Measurements from ENCODE around the gene RMRP.
A peak's percentile ranks its signal among the peaks of the same experiment; 100 is the strongest.

RMRP gene

DNA sequence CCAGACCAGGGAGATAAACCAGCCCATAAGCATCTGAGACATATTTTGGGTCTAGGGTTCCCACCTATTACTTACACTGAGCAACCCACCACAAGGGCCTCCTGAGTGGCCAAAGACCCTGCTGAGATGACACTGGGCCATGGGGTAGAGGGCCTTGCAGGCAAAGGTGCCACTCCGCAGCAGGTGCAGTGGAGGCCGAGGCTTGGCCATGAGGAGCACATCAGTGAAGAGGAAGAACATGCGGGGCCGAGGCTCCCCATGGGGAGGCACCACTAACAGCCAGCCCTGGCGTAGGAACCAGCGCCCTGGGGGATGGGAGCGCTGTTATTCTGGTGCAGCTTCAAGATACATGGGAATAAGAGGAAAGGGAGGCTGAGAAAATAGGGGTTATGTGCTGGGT lies 4.6 kb upstream of the RMRP start:
- no peak for DNase-seq (ENCODE audit: low spot score in 2 of 2)
- Mint-ChIP-seq H3K27ac (peak overlapping the region; percentile 100), H3K4me3 (peak overlapping the region; percentile 89), H3K36me3 (peaks cover 61% of the 10 kb centered on the region), H3K9me3 (no peaks in the 10 kb centered on the region), H3K4me1 (peaks cover 70% of the 10 kb centered on the region)
- no peak for ATAC-seq

DNA sequence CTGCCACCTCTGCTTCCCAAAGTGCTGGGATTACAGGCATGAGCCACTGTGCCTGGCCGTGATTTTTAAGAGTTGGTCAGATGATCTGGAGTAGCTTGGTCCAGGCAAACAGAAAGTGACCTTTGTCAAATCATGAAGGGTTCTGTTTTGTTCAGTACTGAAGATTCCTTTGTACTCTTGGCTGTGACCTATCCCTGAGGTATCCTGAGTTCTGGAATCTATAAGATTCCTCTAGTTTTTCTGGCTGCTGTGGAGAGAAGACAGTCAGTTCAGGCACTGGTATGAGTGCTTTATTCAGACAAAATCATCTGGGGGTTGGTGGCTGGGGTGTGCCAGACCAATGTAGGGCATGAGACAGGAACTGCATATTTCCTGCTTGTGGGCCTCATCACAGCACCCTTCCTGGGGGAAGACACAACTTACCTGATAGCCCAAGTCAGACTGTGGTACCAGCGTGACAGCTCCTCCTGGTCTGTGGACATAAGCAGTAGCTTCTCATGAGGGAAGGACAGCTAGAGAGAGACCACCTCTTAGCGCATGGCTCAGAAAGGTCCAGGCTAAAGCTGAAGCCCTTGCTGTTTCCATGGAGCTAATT lies 4.0 kb upstream of the RMRP start:
- DNase-seq (ENCODE audit: low spot score in 2 of 2) (no peak), ATAC-seq (no peak)
- H3K4me3 Mint-ChIP-seq: peak overlapping the region; percentile 89
- peaks cover 76% of the 10 kb centered on the region for H3K4me1 Mint-ChIP-seq
- H3K27ac Mint-ChIP-seq: peak overlapping the region; percentile 100
- peaks cover 67% of the 10 kb centered on the region for H3K36me3 Mint-ChIP-seq
- no peaks in the 10 kb centered on the region for H3K9me3 Mint-ChIP-seq

DNA sequence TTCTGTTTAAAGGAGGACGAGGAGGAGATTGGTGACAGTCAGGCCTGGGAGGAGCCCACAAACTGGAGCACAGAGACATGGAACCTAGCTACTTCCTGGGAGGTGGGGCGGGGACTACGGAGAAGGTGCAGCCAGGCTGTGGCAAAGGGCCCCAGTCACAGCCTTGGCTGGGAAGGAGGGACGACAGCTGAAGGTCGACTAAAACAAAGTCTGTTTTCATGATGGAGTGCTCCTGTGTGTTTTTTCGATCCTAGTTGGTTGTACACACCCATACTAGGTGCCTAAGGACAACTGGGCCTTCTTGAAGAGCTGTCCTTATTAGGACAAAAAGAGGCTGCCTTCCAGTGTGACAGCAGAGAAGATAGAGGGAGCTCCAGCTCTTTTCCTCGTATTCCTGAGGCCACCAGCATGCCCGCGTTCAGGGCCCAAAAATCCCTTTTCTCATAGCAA lies 3.2 kb upstream of the RMRP start:
- Mint-ChIP-seq H3K4me3 (peak overlapping the region; percentile 89), H3K27ac (peak overlapping the region; percentile 100), H3K9me3 (no peaks in the 10 kb centered on the region), H3K4me1 (peaks cover 84% of the 10 kb centered on the region), H3K36me3 (peaks cover 76% of the 10 kb centered on the region)
- DNase-seq (ENCODE audit: low spot score in 2 of 2) (no peak), ATAC-seq (no peak)

DNA sequence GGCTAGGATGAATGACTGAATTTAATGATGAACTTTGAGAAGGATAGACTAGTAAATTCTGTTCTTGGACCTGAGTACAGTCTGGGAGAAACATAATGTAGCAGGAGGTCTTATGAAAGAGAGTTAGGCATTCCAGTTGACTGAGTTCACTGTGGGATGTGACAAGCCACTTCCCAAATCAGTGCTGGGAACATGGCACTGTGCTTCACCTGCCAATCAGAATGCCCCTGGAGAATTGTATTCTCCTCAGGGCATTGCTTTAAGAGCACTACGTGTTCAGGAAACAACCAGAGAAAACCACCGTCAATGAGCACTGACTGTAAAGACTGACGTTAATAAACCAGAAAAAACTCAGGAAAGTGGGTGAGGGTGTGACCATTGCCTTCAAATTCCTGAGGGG lies 1.5 kb upstream of the RMRP start:
- ATAC-seq (no peak), DNase-seq (ENCODE audit: low spot score in 2 of 2) (no peak)
- Mint-ChIP-seq H3K27ac (peak overlapping the region; percentile 100), H3K36me3 (peaks cover 80% of the 10 kb centered on the region), H3K4me3 (peak overlapping the region; percentile 89), H3K4me1 (peaks cover 77% of the 10 kb centered on the region), H3K9me3 (no peaks in the 10 kb centered on the region)

DNA sequence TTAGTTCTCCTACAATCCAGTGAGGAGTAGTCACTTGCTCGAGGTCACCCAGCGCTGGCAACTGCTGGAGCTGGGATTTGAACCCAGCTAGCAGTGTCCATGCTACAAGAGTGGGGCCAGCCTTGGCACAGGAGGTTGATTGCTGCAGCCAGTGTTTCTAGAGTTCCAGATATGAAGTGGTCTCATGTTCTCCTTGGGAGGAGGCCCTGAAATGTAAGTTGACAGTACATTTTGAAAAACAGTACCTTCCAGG lies 1.1 kb upstream of the RMRP start:
- DNase-seq (ENCODE audit: low spot score in 2 of 2): no peak

DNA sequence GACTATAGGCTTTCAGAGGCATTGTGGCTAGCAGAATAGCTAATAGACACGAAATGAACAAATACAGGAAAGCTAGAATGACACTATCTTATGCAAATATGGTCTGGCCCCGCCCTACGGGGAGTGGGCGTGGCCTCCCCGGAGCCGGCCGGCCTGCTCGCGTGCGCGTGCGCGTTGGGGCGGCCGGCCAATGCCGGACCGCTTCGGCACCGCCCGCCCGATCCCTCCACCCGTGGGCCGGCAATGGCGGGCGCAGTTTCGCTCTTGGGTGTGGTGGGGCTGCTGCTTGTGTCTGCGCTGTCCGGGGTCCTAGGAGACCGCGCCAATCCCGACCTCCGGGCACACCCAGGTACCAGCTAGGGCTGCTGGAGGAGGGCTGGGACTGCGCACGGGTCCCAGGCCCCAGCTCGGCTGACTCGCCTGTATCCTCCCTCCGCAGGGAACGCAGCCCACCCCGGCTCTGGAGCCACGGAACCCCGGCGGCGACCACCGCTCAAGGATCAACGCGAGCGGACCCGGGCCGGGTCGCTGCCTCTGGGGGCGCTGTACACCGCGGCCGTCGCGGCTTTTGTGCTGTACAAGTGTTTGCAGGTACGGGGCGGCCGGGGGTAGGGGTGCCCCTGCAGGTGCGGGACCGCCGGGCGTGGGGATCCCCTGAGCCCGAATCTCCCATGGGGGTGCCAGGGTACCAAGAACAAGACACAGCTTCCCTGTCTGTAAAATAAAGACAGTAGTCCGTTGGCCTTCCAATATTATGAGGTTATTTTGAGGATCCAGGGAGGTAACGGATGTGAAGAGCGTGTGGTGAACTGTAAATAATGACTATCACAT lies 533 bp upstream of the RMRP start, which contains the start of gene CCDC107:
Gene CCDC107 (plus strand): TSS at position 156 of the 831 bp plus-strand sequence. CDS start 88 bp downstream, at position 244.
- Mint-ChIP-seq H3K27ac (peak within 1 kb of the TSS; percentile 100), H3K4me1 (peaks cover 69% of the 10 kb centered on the region), H3K36me3 (peaks cover 71% of the 10 kb centered on the region), H3K4me3 (peak within 1 kb of the TSS; percentile 89), H3K9me3 (no peaks in the 10 kb centered on the region)
- DNase-seq (ENCODE audit: low spot score in 2 of 2) (peak; percentile 88 to 93), ATAC-seq (peak; percentile 74)

More for the DNA sequence above, 1.1 kb upstream of the RMRP start:
- peaks cover 76% of the 10 kb centered on the region for H3K36me3 Mint-ChIP-seq
- peaks cover 73% of the 10 kb centered on the region for H3K4me1 Mint-ChIP-seq
- ATAC-seq: no peak
- H3K4me3 Mint-ChIP-seq: peak overlapping the region; percentile 89
- H3K27ac Mint-ChIP-seq: peak overlapping the region; percentile 100
- no peaks in the 10 kb centered on the region for H3K9me3 Mint-ChIP-seq

DNA sequence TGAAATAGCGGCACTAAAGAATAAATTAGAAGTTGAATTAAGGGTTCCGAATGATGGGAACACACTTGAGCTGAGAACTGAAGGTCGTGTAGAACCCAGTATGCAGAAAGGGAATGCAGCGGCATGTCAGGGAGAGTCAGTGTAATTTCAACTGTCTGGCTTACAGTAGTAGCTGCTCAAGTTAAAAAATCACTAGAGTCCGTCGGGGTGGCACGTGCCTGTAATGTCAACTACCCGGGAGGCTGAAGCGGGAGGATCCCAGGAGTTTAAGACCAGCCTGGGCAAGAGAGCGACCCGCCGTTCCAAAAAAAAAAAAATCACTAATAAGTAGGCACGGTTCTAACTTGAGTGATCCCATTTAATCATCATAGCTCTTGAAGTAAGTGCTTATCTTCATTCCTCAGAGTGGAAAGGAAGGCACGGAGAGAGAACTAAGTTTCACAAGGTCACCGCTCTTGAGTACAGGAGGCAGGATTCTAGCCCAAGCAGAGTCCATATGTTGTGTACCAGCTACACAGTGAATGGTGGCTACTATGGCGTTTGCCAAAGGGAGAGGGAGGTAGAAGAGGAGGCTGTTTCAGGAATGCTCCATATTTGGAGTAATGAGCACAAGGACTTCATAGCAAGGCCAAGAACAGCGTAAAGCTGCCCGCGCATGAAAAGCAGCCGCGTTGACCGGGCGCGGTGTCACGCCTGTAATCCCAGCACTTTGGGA lies 831 bp downstream of the RMRP start:
- Mint-ChIP-seq H3K4me1 (peaks cover 60% of the 10 kb centered on the region), H3K4me3 (peak overlapping the region; percentile 89), H3K9me3 (no peaks in the 10 kb centered on the region), H3K27ac (peak overlapping the region; percentile 100), H3K36me3 (peaks cover 64% of the 10 kb centered on the region)
- DNase-seq (ENCODE audit: low spot score in 2 of 2) (no peak), ATAC-seq (no peak)

DNA sequence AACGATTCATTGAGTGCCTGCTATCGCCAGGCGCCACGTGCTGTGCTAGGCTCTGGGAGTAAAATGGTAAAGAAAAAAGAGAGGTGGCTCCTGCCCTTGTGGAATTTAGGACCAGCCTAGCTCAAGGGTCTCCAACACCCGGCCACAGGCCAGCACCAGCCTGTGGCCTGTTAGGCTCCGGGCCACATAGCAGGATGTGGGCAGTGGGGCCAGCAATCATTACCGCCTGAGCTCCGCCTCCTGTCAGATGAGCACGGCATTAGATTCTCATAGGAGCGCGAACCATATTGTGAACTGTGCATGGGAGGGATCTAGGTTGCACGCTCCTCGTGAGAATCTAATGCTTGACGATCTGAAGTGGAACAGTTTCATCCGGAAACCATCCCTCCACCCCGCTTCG lies 1.5 kb downstream of the RMRP start:
- peaks cover 57% of the 10 kb centered on the region for H3K36me3 Mint-ChIP-seq
- H3K4me1 Mint-ChIP-seq: peaks cover 62% of the 10 kb centered on the region
- peak overlapping the region; percentile 89 for H3K4me3 Mint-ChIP-seq
- no peak for ATAC-seq
- H3K9me3 Mint-ChIP-seq: no peaks in the 10 kb centered on the region
- H3K27ac Mint-ChIP-seq: peak overlapping the region; percentile 100
- DNase-seq (ENCODE audit: low spot score in 2 of 2): no peak

DNA sequence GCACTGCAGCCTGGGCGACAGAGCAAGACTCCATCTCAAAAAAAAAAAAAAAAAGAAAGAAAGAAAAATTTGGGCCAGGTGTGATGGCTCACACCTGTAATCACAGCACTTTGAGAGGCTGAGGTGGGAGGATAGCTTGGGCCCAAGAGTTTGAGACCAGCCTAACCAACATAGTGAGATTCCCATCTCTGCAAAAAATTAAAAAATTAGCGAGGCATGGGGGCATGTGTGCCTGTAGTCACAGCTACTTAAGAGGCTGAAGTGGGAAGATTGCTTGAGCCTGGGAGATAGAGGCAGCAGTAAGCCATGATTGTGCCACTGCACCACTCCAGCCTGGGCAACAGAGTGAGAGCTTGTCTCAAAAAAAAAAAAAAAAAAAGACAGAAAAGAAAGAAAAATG lies 4.2 kb downstream of the RMRP start:
- H3K9me3 Mint-ChIP-seq: no peaks in the 10 kb centered on the region
- H3K4me1 Mint-ChIP-seq: peaks cover 54% of the 10 kb centered on the region
- DNase-seq (ENCODE audit: low spot score in 2 of 2) (no peak), ATAC-seq (no peak)
- no peak overlapping the region for H3K4me3 Mint-ChIP-seq
- H3K27ac Mint-ChIP-seq: peak overlapping the region; percentile 45
- H3K36me3 Mint-ChIP-seq: peaks cover 39% of the 10 kb centered on the region

DNA sequence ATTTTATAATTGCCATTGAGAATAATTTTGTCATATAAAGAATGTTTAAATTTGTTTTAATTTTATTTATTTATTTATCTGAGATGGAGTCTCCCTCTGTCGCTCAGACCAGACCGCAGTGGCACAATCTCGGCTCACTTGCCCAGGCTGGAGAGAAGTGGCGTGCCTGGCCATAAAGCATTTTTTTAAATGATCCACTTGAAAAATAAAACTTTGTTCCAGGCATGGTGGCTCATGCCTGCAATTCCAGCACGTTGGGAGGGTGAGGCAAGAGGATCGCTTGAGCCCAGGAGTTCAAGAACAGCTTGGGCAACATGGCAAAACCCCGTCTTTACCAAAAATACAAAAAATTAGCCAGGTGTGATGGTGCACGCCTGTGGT lies 5.0 kb downstream of the RMRP start:
- Mint-ChIP-seq H3K4me3 (no peak overlapping the region), H3K36me3 (peaks cover 33% of the 10 kb centered on the region), H3K9me3 (no peaks in the 10 kb centered on the region), H3K27ac (no peak overlapping the region), H3K4me1 (peaks cover 58% of the 10 kb centered on the region)
- ATAC-seq (no peak), DNase-seq (ENCODE audit: low spot score in 2 of 2) (no peak)

DNA sequence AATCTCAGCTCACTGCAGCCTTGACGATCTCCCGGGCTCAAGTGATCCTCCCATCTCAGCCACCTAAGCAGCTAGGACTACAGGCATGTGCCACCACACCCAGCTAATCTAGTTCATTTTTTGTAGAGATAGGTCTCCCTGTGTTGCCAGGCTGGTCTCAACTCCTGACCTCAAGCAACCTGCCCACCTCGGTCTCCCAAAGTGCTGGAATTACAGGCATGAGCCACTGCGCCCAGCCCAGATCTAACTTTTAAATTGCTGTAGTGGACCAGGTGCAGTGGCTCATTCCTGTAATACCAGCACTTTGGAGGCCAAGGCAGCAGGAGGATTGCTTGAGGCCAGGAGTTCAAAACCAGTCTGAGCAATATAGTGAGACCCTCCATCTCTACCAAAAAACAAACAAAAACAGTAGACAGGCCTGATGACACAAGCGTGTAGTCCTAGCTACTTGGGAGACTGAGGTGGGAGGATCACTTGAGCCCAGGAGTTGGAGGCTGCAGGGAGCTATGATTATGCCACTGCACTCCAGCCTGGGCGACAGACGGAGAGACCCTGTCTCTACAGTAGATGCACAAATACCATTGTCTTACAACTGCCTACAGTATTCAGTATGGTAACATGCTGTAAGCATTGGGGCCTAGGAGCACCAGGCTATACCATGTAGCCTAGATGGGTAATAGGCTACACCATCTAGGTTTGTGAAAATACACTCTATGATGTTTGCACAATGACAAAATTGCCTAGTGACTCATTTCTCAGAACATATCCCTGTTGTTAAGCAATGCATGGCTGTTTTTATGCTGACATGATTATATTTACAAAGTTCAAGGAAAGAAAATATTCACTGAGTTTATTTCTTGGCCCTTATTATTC lies 5.6 kb downstream of the RMRP start:
- Mint-ChIP-seq H3K36me3 (peaks cover 32% of the 10 kb centered on the region), H3K4me1 (peaks cover 58% of the 10 kb centered on the region), H3K27ac (peak overlapping the region; percentile 96), H3K9me3 (no peaks in the 10 kb centered on the region), H3K4me3 (peak overlapping the region; percentile 89)
- ATAC-seq (peak; percentile 4), DNase-seq (ENCODE audit: low spot score in 2 of 2) (no peak)

DNA sequence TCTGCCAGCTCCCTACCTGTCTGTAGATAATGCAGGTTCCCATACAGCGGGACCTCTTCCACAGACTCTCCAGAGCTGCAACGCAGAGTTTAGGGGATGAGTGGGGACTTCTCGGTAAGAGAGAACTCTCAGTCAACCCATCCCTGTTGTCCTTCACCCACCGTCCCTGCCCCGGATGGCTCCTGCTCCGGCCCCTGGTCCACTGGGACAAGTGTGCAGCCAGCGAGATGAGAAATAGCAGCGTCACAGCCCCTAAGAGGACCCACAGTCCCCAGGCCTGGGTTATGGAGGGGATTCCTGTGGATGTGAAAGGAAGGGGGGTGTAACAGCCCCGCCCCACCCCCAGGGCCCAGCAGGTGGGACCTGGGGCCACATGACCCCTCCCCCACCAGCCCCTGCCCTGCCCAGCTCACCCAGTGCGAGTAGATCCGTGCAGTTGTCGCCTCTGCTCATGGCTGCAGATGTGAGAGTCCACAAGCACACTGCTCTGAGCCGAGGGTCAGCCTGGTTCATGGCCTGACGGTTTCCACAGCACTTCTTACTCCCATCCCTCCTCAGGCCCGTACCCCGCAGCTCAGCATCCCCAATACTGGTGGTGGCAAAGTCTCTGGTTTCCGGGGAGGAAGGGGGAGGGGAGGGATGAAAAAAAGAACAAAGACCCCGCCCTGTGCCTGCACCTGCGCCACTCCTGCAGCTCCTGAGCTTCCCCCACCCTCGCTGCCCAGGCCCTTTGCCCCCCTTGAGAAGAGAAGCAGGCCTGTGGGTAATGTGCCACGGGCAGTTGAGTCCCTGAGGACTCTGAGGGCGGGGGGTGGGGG lies 7.3 kb downstream of the RMRP start, which contains the start of gene SIT1:
Gene SIT1 (minus strand): TSS at position 591 of the 818 bp plus-strand sequence. CDS start 78 bp downstream, at position 513.
- Mint-ChIP-seq H3K36me3 (peaks cover 33% of the 10 kb centered on the region), H3K4me1 (peaks cover 51% of the 10 kb centered on the region), H3K27ac (peak within 1 kb of the TSS; percentile 96), H3K4me3 (peak within 1 kb of the TSS; percentile 89), H3K9me3 (no peaks in the 10 kb centered on the region)
- ATAC-seq (peak; percentile 24), DNase-seq (ENCODE audit: low spot score in 2 of 2) (peak in 1 of 2 donors; percentile 72)

DNA sequence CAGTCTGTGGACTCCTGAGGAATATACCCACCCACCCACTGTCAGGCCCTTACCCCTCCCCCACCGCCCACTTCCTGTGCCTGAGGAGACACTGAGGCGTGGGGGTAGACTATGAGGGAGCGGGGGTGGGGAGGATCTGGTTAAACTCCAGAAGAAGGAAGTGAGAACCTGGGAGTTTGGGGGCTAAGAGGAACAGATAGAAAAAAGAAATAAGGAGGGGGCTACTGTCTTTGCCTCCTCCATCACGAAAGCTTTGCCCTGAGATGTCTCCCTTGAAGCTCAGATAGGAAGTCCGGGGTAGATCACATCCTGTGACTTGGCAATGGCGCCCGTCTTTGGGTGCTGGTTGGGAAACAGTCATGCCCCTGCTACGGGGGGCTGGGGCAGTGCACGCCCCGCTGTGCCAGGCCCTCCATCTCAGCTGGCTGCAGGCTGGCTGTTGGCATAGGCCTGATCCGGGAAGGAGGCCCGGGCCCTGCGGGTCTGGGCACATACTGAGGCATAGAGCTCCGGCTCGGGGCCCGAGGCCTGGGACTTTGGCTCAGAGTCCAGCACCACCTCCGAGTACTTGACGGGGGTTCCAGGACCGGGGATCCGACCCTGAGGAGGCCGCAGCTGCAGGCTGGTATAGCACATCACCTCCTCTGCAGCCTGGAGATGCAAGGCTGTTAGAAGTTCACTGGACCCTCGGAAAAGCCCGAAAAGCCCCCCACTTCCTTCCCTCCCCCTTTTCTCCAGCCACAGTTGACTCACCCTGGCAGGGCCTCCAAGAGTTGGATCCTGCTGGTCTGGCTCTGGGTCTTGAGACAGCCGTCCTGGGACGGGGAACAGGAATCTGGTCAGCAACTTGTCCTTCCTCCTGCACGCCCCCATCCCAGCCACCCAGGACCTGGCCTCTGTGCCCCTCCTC lies 8.1 kb downstream of the RMRP start:
- H3K4me1 Mint-ChIP-seq: peaks cover 54% of the 10 kb centered on the region
- ATAC-seq (no peak), DNase-seq (ENCODE audit: low spot score in 2 of 2) (peak in 1 of 2 donors; percentile 74)
- peak overlapping the region; percentile 89 for H3K4me3 Mint-ChIP-seq
- no peaks in the 10 kb centered on the region for H3K9me3 Mint-ChIP-seq
- peak overlapping the region; percentile 96 for H3K27ac Mint-ChIP-seq
- H3K36me3 Mint-ChIP-seq: peaks cover 37% of the 10 kb centered on the region

Data from stimulated activated effector memory CD8-positive, alpha-beta T cell treated with anti-CD3 and anti-CD28 coated beads, Interleukin-12 subunit alpha, Interleukin-12 subunit beta, amount 100 ng/mL, for 72 hours (primary cell).